HCT116 (cell line): ENCODE measurements around the gene URM1. TPM values are rescaled to one million over a fixed set of nuclear protein-coding genes. Genes with fewer than 3 reads are reported as not detected.

Source experiments
- ATAC-seq: fragments of 200-7000 bp; cut with Tn5 transposase; 2 replicates; pipeline ENCODE4 v1.9.1; 2020; ENCODE audit warnings: mild to moderate bottlenecking, moderate library complexity
- BruUV-seq: library from RNA; stranded (reverse); fragments of 400-500 nt; replicated peaks from 2 replicates; lab custom pipeline; 2021; lab: Mats Ljungman, UMichigan
- CTCF ChIA-PET: fragments of 300-600 bp; sonication (Branson Sonifier 250); formaldehyde crosslinking; loops from one replicate; lab custom pipeline; 2021; ENCODE audit warnings: antibody characterized with exemption; lab: Charles Lee
- POLR2A ChIA-PET: fragments of 300-600, 350-600 bp; sonication (Branson Sonifier 250); formaldehyde crosslinking; loops from one replicate; lab custom pipeline; 2021; ENCODE audit warnings: antibody characterized with exemption; lab: Charles Lee
- RAD21 ChIA-PET, 2 experiments: fragments of 300-600 bp; sonication (Branson Sonifier 250); formaldehyde crosslinking; loops; one replicate each; lab custom pipeline; 2023; ENCODE audit warnings: low total read pairs in 2 of 2; ENCODE audit not compliant: uncharacterized antibody in 2 of 2, unreplicated experiment in 2 of 2, low non-redundant PET in 1 of 2; lab: Charles Lee
- DNase-seq: peaks from one replicate; pipeline ENCODE4 v3.0.0-alpha.2; 2010; ENCODE audit warnings: low read depth, low spot score
- H2AFZ ChIP-seq: fragments of 200-600 bp; shearing (Covaris generic), sonication (generic); 2 replicates; pipeline ENCODE4 v1.6.1; 2017; ENCODE audit warnings: low read depth, mixed run types, mixed read lengths, antibody characterized with exemption, low read length; ENCODE audit not compliant: poor library complexity, severe bottlenecking
- H3K27ac ChIP-seq: 2 replicates; pipeline ENCODE4 v1.5.1; 2012; ENCODE audit warnings: low read depth, low read length
- H3K27me3 ChIP-seq: fragments of 200-600 bp; sonication (generic); 2 replicates; pipeline ENCODE4 v1.6.1; 2016; ENCODE audit warnings: mixed run types, low read length, mixed read lengths; ENCODE audit not compliant: insufficient read depth
- H3K36me3 ChIP-seq, 2 experiments: fragments of 200-500 bp in 1 of 2; fragments of 200-600 bp in 1 of 2; sonication (Bioruptor generic) in 1 of 2; sonication (generic) in 1 of 2; 2 replicates each; pipeline versions ENCODE4 v1.5.1 to v1.6.1; 2014 to 2016; ENCODE audit warnings: low read length in 2 of 2, inconsistent platforms in 1 of 2, mixed read lengths in 1 of 2, mixed run types in 1 of 2; ENCODE audit not compliant: insufficient read depth in 2 of 2, control insufficient read depth in 1 of 2
- H3K4me1 ChIP-seq, 2 experiments: fragments of 200-600 bp in 1 of 2; sonication (generic) in 1 of 2; 2 replicates each; pipeline versions ENCODE4 v1.5.1 to v1.6.1; 2012 to 2017; ENCODE audit warnings: low read length in 2 of 2, inconsistent platforms in 1 of 2, mild to moderate bottlenecking in 1 of 2, mixed read lengths in 1 of 2, mixed run types in 1 of 2, moderate library complexity in 1 of 2; ENCODE audit not compliant: insufficient read depth in 2 of 2, control insufficient read depth in 1 of 2
- H3K4me2 ChIP-seq: fragments of 200-600 bp; sonication (generic); 2 replicates; pipeline ENCODE4 v1.6.1; 2017; ENCODE audit warnings: mixed run types, low read length, mixed read lengths
- H3K4me3 ChIP-seq, 2 experiments: fragments of 200-600 bp in 1 of 2; sonication (generic) in 1 of 2; replicated peaks in 1 of 2; 2 replicates each; pipeline ENCODE4 v1.5.1; 2011 to 2016; ENCODE audit warnings: low read length in 2 of 2, control low read depth in 1 of 2, low read depth in 1 of 2, mild to moderate bottlenecking in 1 of 2, mixed read lengths in 1 of 2, mixed run types in 1 of 2
- H3K79me2 ChIP-seq: fragments of 200-600 bp; sonication (generic); 2 replicates; pipeline ENCODE4 v1.6.1; 2017; ENCODE audit warnings: mild to moderate bottlenecking, mixed run types, low read length, moderate library complexity, mixed read lengths; ENCODE audit not compliant: insufficient read depth
- H3K9ac ChIP-seq: fragments of 200-600 bp; sonication (generic); 2 replicates; pipeline ENCODE4 v1.6.1; 2016; ENCODE audit warnings: low read length, mixed read lengths
- H3K9me2 ChIP-seq: fragments of 200-600 bp; sonication (generic), shearing (Covaris generic); 2 replicates; pipeline ENCODE4 v1.6.1; 2017; ENCODE audit warnings: mixed run types, mild to moderate bottlenecking, moderate library complexity; ENCODE audit not compliant: insufficient read depth
- H3K9me3 ChIP-seq, 2 experiments: fragments of 200-500 bp in 1 of 2; fragments of 200-600 bp in 1 of 2; sonication (Bioruptor generic) in 1 of 2; sonication (generic) in 1 of 2; 2 replicates each; pipeline ENCODE4 v1.6.1; 2014 to 2017; ENCODE audit warnings: low read length in 2 of 2, mixed read lengths in 2 of 2, inconsistent platforms in 1 of 2, low read depth in 1 of 2, mild to moderate bottlenecking in 1 of 2, mixed run types in 1 of 2, moderate library complexity in 1 of 2; ENCODE audit not compliant: control insufficient read depth in 1 of 2, insufficient read depth in 1 of 2
- H4K20me1 ChIP-seq: fragments of 200-600 bp; sonication (generic), shearing (Covaris generic); 2 replicates; pipeline ENCODE4 v1.6.1; 2017; ENCODE audit warnings: mixed run types, mild to moderate bottlenecking, moderate library complexity; ENCODE audit not compliant: insufficient read depth
- ATF3 ChIP-seq: IDR thresholded peaks from 2 replicates; pipeline ENCODE4 v1.6.1; 2012
- CEBPB ChIP-seq: IDR thresholded peaks from 2 replicates; pipeline ENCODE4 v1.6.1; 2012; ENCODE audit warnings: low read depth
- CTCF ChIP-seq, 3 experiments: fragments of 200-600 bp in 1 of 3; sonication (generic) in 1 of 3; IDR thresholded peaks in 2 of 3; conservative IDR thresholded peaks in 1 of 3; 2 replicates each; pipeline ENCODE4 v1.5.1; 2012 to 2017; ENCODE audit warnings: low read depth in 2 of 3, low read length in 2 of 3, antibody characterized with exemption in 1 of 3, borderline replicate concordance in 1 of 3, control low read depth in 1 of 3, mild to moderate bottlenecking in 1 of 3, mixed read lengths in 1 of 3, mixed run types in 1 of 3, moderate library complexity in 1 of 3; ENCODE audit not compliant: insufficient read depth in 1 of 3
- SIN3A ChIP-seq: IDR thresholded peaks from 2 replicates; pipeline ENCODE4 v1.6.1; 2012; ENCODE audit warnings: low read depth
- intact Hi-C: fragments of 100-400 bp; cut with micrococcal nuclease; formaldehyde crosslinking; loops from 2 replicates; pipeline ENCODE4 v1.10.0; 2022
- total RNA-seq: library from RNA; stranded (reverse); gene quantifications from one replicate; pipeline ENCODE4 v1.2.1, GENCODE V29; 2021; ENCODE audit not compliant: unreplicated experiment

The URM1 gene
- total RNA-seq, 1 experiment from 2014 or later: 51.6 TPM

- no peaks in the 10 kb centered on the region for H4K20me1 ChIP-seq
- H3K79me2 ChIP-seq: peaks cover 8% of the 10 kb centered on the region; the same call in 1 of the 2 replicates
- no peak for DNase-seq
- no peak overlapping the region for H3K4me2 ChIP-seq
- TF ChIP-seq CTCF (IDR thresholded peaks at IDR 0.05 in 2 of 3, conservative IDR thresholded peaks at IDR 0.05 in 1 of 3; ENCODE audit: borderline replicate concordance in 1 of 3, insufficient read depth in 1 of 3, low read depth in 2 of 3, low read length in 2 of 3): no peak
- TF ChIP-seq SIN3A: no peak
- POLR2A ChIA-PET: no interaction called here
- H3K27ac ChIP-seq: no peak overlapping the region
- H3K27me3 ChIP-seq: no peaks in the 10 kb centered on the region
- no TSS peak for BruUV-seq
- no peaks in the 10 kb centered on the region for H3K9me3 ChIP-seq
- intact Hi-C loops: no loop called here
- H3K9me2 ChIP-seq: no peaks in the 10 kb centered on the region
- RAD21 ChIA-PET: no interaction called here
- no peak for ATAC-seq
- H3K9ac ChIP-seq: no peak overlapping the region
- peaks cover 3 to 8% of the 10 kb centered on the region in 2 experiments; a peak in 3 of 4 replicates for H3K36me3 ChIP-seq
- H3K4me3 ChIP-seq: no peak overlapping the region
- no peak overlapping the region for H2AFZ ChIP-seq
- no peaks in the 10 kb centered on the region for H3K4me1 ChIP-seq
- CTCF ChIA-PET: no interaction called here
Observed at GRCh38 chr9:128383791-128384190, 12.6 kb downstream of the URM1 start.

- DNase-seq (no peak), ATAC-seq (no peak)
- Histone ChIP-seq H4K20me1 (no peaks in the 10 kb centered on the region), H2AFZ (no peak overlapping the region), H3K27ac (no peak overlapping the region), H3K4me1 (no peaks in the 10 kb centered on the region), H3K9me2 (no peaks in the 10 kb centered on the region), H3K36me3 (peaks cover 7 to 10% of the 10 kb centered on the region in 2 experiments; a peak in 3 of 4 replicates), H3K4me2 (no peak overlapping the region), H3K9ac (no peak overlapping the region), H3K4me3 (no peak overlapping the region), H3K9me3 (no peaks in the 10 kb centered on the region), H3K79me2 (peaks cover 8% of the 10 kb centered on the region; the same call in 1 of the 2 replicates), H3K27me3 (no peaks in the 10 kb centered on the region)
- ChIA-PET POLR2A (no interaction called here), CTCF (interaction anchor here (1.0 kb wide), 1 partner anchor 36 kb away, joined by 4 read pairs; the partner anchor contains the start of gene CERCAM), RAD21 (no interaction called here)
- no TSS peak for BruUV-seq
- intact Hi-C loops: no loop called here
- no peak for TF ChIP-seq CTCF (IDR thresholded peaks at IDR 0.05 in 2 of 3, conservative IDR thresholded peaks at IDR 0.05 in 1 of 3; ENCODE audit: borderline replicate concordance in 1 of 3, insufficient read depth in 1 of 3, low read depth in 2 of 3, low read length in 2 of 3)
- no peak for TF ChIP-seq ATF3
- no peak for TF ChIP-seq CEBPB
- TF ChIP-seq, all 23 proteins: peak for 0
Observed at GRCh38 chr9:128384801-128385495, 13.8 kb downstream of the URM1 start.
